GM23338 (cell line): Measurements from ENCODE around the gene KLHL17. TPM values are rescaled to one million over a fixed set of nuclear protein-coding genes. Genes with fewer than 3 reads are reported as not detected.
A peak's percentile ranks its signal among the peaks of the same experiment; 100 is the strongest.

Source experiments
- ATAC-seq: fragments of 200-7000 bp; cut with Tn5 transposase; 3 replicates; pipeline ENCODE4 v1.9.1; 2020
- DNase-seq: peaks from one replicate; pipeline ENCODE4 v3.0.0-alpha.2; 2015; ENCODE audit warnings: low spot score
- H2AFZ ChIP-seq: fragments of 200-600 bp; sonication (generic); 2 replicates; pipeline ENCODE4 v1.8.0; 2016; ENCODE audit warnings: antibody characterized with exemption, mild to moderate bottlenecking, moderate library complexity
- H3F3A ChIP-seq: fragments of 200-600 bp; sonication (generic); replicated peaks from 2 replicates; pipeline ENCODE4 v1.8.0; 2017; ENCODE audit warnings: antibody characterized with exemption, mixed run types, low read depth
- H3K27ac ChIP-seq: fragments of 200-600 bp; sonication (generic); 2 replicates; pipeline ENCODE4 v1.6.1; 2016; ENCODE audit warnings: low read depth
- H3K27me3 ChIP-seq: fragments of 200-600 bp; sonication (generic); 2 replicates; pipeline ENCODE4 v1.8.0; 2016; ENCODE audit warnings: mild to moderate bottlenecking, mixed run types, moderate library complexity; ENCODE audit not compliant: insufficient read depth
- H3K36me3 ChIP-seq: fragments of 200-600 bp; sonication (generic); 2 replicates; pipeline ENCODE4 v1.8.0; 2016; ENCODE audit warnings: mild to moderate bottlenecking; ENCODE audit not compliant: insufficient read depth
- H3K4me1 ChIP-seq: fragments of 200-600 bp; sonication (generic); 2 replicates; pipeline ENCODE4 v1.8.0; 2016; ENCODE audit warnings: mild to moderate bottlenecking, moderate library complexity; ENCODE audit not compliant: insufficient read depth
- H3K4me2 ChIP-seq: fragments of 200-600 bp; sonication (generic); 2 replicates; pipeline ENCODE4 v1.7.1; 2017; ENCODE audit warnings: mixed run types
- H3K4me3 ChIP-seq: fragments of 200-600 bp; sonication (generic); 2 replicates; pipeline ENCODE4 v1.6.1; 2016; ENCODE audit warnings: mixed run types
- H3K79me2 ChIP-seq: fragments of 200-600 bp; sonication (generic); replicated peaks from 2 replicates; pipeline ENCODE4 v1.8.0; 2017; ENCODE audit warnings: mild to moderate bottlenecking; ENCODE audit not compliant: insufficient read depth
- H3K9me2 ChIP-seq: fragments of 200-600 bp; sonication (generic); 2 replicates; pipeline ENCODE4 v1.8.0; 2017; ENCODE audit not compliant: insufficient read depth
- H4K20me1 ChIP-seq: fragments of 200-600 bp; sonication (generic); replicated peaks from 2 replicates; pipeline ENCODE4 v1.8.0; 2017; ENCODE audit warnings: mild to moderate bottlenecking; ENCODE audit not compliant: insufficient read depth
- H3K27ac Mint-ChIP-seq: 2 replicates; pipeline ENCODE4 v1.8.0; 2020; ENCODE audit warnings: inconsistent platforms, mild to moderate bottlenecking, moderate library complexity, mixed read lengths
- H3K27me3 Mint-ChIP-seq: 3 replicates; pipeline ENCODE4 v1.8.0; 2022; ENCODE audit warnings: low read depth, mild to moderate bottlenecking, moderate library complexity, mixed read lengths, inconsistent platforms; ENCODE audit not compliant: insufficient read depth, poor library complexity
- H3K36me3 Mint-ChIP-seq: 3 replicates; pipeline ENCODE4 v1.8.0; 2021; ENCODE audit warnings: low read depth, mild to moderate bottlenecking, inconsistent platforms, moderate library complexity, mixed read lengths
- H3K4me1 Mint-ChIP-seq: 3 replicates; pipeline ENCODE4 v1.8.0; 2020; ENCODE audit warnings: mild to moderate bottlenecking, inconsistent platforms, mixed read lengths
- H3K4me3 Mint-ChIP-seq: 3 replicates; pipeline ENCODE4 v1.8.0; 2021; ENCODE audit warnings: moderate library complexity, mild to moderate bottlenecking, inconsistent platforms, mixed read lengths
- H3K9me3 Mint-ChIP-seq: 3 replicates; pipeline ENCODE4 v1.8.0; 2020; ENCODE audit warnings: moderate library complexity, mild to moderate bottlenecking, inconsistent platforms, mixed read lengths
- CREB1 ChIP-seq: fragments of 250-450 bp; sonication (Bioruptor Pico); IDR thresholded peaks from 2 replicates; pipeline ENCODE4 v1.5.0; 2020; ENCODE audit warnings: low read depth, mild to moderate bottlenecking, moderate library complexity
- CTCF ChIP-seq, 2 experiments: fragments of 200-600 bp in 1 of 2; sonication (generic) in 1 of 2; conservative IDR thresholded peaks; 2 replicates each; pipeline versions ENCODE4 v1.5.1 to v1.6.1; 2016 to 2017; ENCODE audit warnings: antibody characterized with exemption in 2 of 2, low read depth in 2 of 2, mild to moderate bottlenecking in 2 of 2, moderate library complexity in 1 of 2
- EZH2 ChIP-seq: fragments of 200-600 bp; sonication (generic); IDR thresholded peaks from one replicate; pipeline ENCODE4 v1.8.0; 2017; ENCODE audit warnings: antibody characterized with exemption, mild to moderate bottlenecking, low read depth; ENCODE audit not compliant: unreplicated experiment
- EZH2phosphoT487 ChIP-seq: fragments of 200-600 bp; sonication (generic); IDR thresholded peaks from one replicate; pipeline ENCODE4 v1.8.1; 2018; ENCODE audit warnings: antibody characterized with exemption; ENCODE audit not compliant: unreplicated experiment
- ZNF114 ChIP-seq: fragments of 250-450 bp; sonication (Bioruptor Pico); IDR thresholded peaks from 2 replicates; pipeline ENCODE4 v1.5.0; 2020; ENCODE audit warnings: mild to moderate bottlenecking, moderate library complexity
- polyA plus RNA-seq: library from polyadenylated mRNA; unstranded; fragments of >200 nt; fragmentation: Nextera tagmentation; extraction: Ambion mirVana; gene quantifications from 2 replicates; pipeline ENCODE4 v1.2.1, GENCODE V29; 2016
- total RNA-seq: library from RNA; depleted of rRNA; stranded (reverse); fragments of >200 nt; shearing (Covaris generic); gene quantifications from 2 replicates; pipeline ENCODE4 v1.2.3, GENCODE V29; 2014

KLHL17 gene
- total and polyA plus RNA-seq, 2 experiments from 2014 or later = 16.5 to 37.1 TPM

DNA sequence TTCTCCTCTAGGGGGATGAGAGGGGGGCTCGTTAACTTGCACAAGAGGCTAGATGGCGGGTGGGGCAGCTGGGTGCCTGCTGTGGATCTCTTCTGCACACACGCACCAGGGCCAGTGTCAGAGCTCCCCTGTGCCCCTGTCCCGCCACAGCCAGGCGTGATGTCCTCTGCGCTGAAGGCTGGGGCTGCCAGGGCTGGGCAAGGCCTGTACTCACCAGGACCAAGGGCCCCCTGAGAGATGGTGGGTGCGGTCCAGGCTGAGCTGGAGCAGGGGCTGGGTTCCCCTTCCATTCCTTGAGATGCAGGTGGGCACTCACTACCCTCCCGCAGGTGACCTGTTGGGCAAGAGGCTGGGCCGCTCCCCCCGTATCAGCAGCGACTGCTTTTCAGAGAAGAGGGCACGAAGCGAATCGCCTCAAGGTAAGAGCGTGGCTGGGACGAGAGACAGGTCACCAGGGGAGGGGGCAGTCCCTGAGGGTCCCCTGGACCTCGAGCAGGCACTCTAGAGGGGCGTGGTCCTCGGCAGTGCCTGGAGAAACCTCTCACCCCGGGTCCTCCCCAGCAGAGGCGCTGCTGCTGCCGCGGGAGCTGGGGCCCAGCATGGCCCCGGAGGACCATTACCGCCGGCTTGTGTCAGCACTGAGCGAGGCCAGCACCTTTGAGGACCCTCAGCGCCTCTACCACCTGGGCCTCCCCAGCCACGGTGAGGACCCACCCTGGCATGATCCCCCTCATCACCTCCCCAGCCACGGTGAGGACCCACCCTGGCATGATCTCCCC lies 21.5 kb upstream of the KLHL17 start:
- H3F3A ChIP-seq = no peaks in the 10 kb centered on the region
- peaks cover 90% of the 10 kb centered on the region for H3K27me3 ChIP-seq
- no peaks in the 10 kb centered on the region for H4K20me1 ChIP-seq
- H3K4me1 Mint-ChIP-seq = peaks cover 16% of the 10 kb centered on the region
- no peak overlapping the region for H2AFZ ChIP-seq
- peaks cover 5% of the 10 kb centered on the region; the same call in 1 of the 2 replicates for H3K4me1 ChIP-seq
- no peaks in the 10 kb centered on the region; the same call in 2 of the 3 replicates for H3K9me3 Mint-ChIP-seq
- H3K79me2 ChIP-seq = no peaks in the 10 kb centered on the region
- H3K4me3 ChIP-seq = no peak overlapping the region
- H3K36me3 ChIP-seq = no peaks in the 10 kb centered on the region
- H3K27ac Mint-ChIP-seq = no peak overlapping the region
- H3K36me3 Mint-ChIP-seq = no peaks in the 10 kb centered on the region
- no peak for TF ChIP-seq EZH2
- no peak for TF ChIP-seq CREB1
- no peak for TF ChIP-seq ZNF114 (CRISPR knock-in tag)
- TF ChIP-seq CTCF (conservative IDR thresholded peaks at IDR 0.05; ENCODE audit: low read depth in 2 of 2) = peak; percentile 29 to 46; a peak in 3 of 4 replicates
- H3K4me2 ChIP-seq = peak overlapping the region; percentile 70; the same call in 1 of the 2 replicates
- no peak overlapping the region for H3K27ac ChIP-seq
- peaks cover 68% of the 10 kb centered on the region for H3K27me3 Mint-ChIP-seq
- no peaks in the 10 kb centered on the region for H3K9me2 ChIP-seq
- peak overlapping the region; percentile 30; the same call in 1 of the 3 replicates for H3K4me3 Mint-ChIP-seq
- ATAC-seq (peak; percentile 26), DNase-seq (peak; percentile 71)

DNA sequence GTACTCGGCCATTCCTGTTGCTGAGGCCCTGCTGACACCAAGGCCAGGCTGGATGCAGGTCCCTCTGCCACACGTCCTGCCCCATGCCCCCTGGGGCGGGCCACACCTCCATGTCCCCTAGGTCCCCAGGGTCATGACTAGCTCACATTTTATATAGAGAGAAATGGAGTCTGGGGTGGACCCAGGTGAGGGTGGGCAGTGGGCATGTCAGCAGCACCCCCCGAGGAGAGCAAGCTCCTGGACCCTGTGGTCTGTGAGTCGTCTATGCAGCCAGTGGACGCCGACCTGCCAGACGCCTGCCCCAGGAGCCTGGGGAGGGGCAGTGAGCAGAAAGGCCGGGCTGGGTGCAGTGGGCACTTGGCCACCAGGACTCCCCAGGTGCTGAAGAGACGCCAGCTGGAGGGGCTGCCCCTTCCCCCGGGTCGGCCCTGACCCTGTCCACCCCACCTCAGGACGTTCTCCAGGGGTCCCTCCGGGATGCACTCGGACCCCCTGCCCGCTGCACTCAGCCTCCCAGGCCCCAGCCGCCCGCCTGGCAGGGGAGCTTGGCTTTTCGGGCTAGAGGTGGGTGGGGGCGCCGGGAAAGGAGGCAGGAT lies 20.8 kb upstream of the KLHL17 start:
- Histone ChIP-seq H3F3A (no peaks in the 10 kb centered on the region), H2AFZ (no peak overlapping the region), H3K79me2 (no peaks in the 10 kb centered on the region), H3K27ac (no peak overlapping the region), H4K20me1 (no peaks in the 10 kb centered on the region; the same call in 1 of the 2 replicates), H3K36me3 (no peaks in the 10 kb centered on the region), H3K4me2 (peak overlapping the region; percentile 70; the same call in 1 of the 2 replicates), H3K27me3 (peaks cover 94% of the 10 kb centered on the region), H3K4me3 (peak overlapping the region; percentile 55; the same call in 1 of the 2 replicates), H3K9me2 (no peaks in the 10 kb centered on the region), H3K4me1 (peaks cover 5% of the 10 kb centered on the region; the same call in 1 of the 2 replicates)
- TF ChIP-seq EZH2phosphoT487 = no peak
- Mint-ChIP-seq H3K27me3 (peaks cover 68% of the 10 kb centered on the region), H3K9me3 (no peaks in the 10 kb centered on the region; the same call in 2 of the 3 replicates), H3K27ac (no peak overlapping the region), H3K36me3 (no peaks in the 10 kb centered on the region), H3K4me3 (peak overlapping the region; percentile 30; the same call in 2 of the 3 replicates), H3K4me1 (peaks cover 16% of the 10 kb centered on the region)
- ATAC-seq (no peak), DNase-seq (no peak)
